ENCODE measurements around the gene FAM124A.
"Not testable (repeated sequence)": the region's sequence is repeated elsewhere in the genome, so short reads cannot be mapped to it uniquely, and the experiment has no call there.

Gene FAM124A

GRCh38 chr13:51283371-51283770 is 61.2 kb downstream of the FAM124A start:
- no peaks in the 10 kb centered on the region for H3K4me1 Mint-ChIP-seq
- H3K27me3 Mint-ChIP-seq (ENCODE audit: low read depth): peaks cover 18% of the 10 kb centered on the region
- no peaks in the 10 kb centered on the region for H3K9me3 Mint-ChIP-seq
- no peak for TF ChIP-seq CTCF (IDR thresholded peaks at IDR 0.05; ENCODE audit: unreplicated experiment in 3 of 3)
- H3K4me3 Mint-ChIP-seq: no peak overlapping the region
- H3K27ac Mint-ChIP-seq: no peak overlapping the region
- no peaks in the 10 kb centered on the region for H3K36me3 Mint-ChIP-seq (ENCODE audit: low read depth)

DNA sequence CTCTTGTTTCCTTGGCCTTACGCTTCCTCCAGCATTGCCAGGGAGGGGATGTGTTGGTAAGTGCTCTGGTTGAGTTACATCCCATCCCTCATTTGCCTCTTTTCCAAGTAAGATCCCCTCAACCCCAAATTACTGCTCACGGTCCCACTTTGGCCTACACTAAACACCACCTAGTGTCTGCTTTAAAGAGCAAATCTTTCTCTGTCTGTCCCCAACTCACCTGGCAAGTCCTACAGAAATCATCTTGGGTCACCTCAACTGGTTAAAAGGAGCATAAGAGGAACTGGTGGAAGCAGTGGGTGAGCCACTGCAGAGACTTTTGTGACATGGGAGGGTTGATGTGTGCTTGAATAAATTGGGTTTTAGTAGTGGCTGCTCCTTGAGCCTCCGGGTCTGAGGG is 62.1 kb downstream of the FAM124A start:
- Mint-ChIP-seq H3K9me3 (no peaks in the 10 kb centered on the region), H3K36me3 (ENCODE audit: low read depth) (no peaks in the 10 kb centered on the region), H3K4me1 (no peaks in the 10 kb centered on the region), H3K27ac (no peak overlapping the region), H3K4me3 (no peak overlapping the region), H3K27me3 (ENCODE audit: low read depth) (peaks cover 18% of the 10 kb centered on the region)
- TF ChIP-seq CTCF (IDR thresholded peaks at IDR 0.05; ENCODE audit: unreplicated experiment in 3 of 3): no peak

DNA sequence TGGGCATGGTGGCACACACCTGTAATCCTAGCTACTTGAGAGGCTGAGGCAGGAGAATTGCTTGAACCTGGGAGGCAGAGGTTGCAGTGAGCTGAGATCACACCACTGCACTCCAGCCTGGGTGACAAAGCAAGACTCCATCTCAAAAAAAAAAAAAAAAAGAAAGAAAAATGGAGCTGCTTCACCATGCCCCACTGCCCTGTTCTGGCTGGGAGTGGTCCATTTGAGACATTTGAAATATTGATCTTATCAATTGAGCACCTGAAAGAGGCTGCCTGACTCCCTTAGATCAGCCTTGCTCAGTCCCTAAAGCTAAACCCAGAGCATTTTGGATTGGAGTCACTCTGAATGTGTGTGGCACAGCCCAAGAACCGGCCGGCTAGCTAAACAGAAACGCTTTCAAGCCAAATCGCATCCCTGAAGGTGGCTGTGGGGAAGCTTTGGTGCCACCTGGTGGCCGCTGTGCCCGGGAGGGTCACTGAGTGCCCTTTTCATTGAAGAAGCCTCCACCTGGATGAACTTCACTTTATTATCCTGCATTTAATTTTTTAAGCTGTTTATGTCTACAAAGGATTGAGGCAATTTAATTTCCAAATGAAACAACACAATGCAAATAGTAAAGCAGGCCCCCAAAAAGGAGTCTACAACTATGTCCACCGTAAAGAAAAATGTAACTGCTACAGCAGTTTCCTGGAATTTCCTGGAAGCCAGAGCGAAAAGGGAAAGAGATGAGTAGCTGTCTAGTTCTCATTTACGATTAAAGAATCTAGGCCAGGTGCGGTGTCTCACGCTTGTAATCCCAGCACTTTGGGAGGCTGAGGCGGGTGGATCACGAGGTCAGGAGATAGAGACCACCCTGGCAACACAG is 64.2 kb downstream of the FAM124A start:
- Mint-ChIP-seq H3K27ac (no peak overlapping the region), H3K27me3 (ENCODE audit: low read depth) (peaks cover 15% of the 10 kb centered on the region), H3K4me3 (no peak overlapping the region), H3K36me3 (ENCODE audit: low read depth) (no peaks in the 10 kb centered on the region), H3K4me1 (no peaks in the 10 kb centered on the region), H3K9me3 (no peaks in the 10 kb centered on the region)
- TF ChIP-seq CTCF (IDR thresholded peaks at IDR 0.05; ENCODE audit: unreplicated experiment in 3 of 3): peak; percentile 86 to 94 (median 91)

- Mint-ChIP-seq H3K4me3 (no peak overlapping the region), H3K4me1 (peaks cover 8% of the 10 kb centered on the region), H3K36me3 (ENCODE audit: low read depth) (no peaks in the 10 kb centered on the region), H3K27me3 (ENCODE audit: low read depth) (peaks cover 10% of the 10 kb centered on the region), H3K27ac (no peak overlapping the region), H3K9me3 (no peaks in the 10 kb centered on the region)
- TF ChIP-seq CTCF (IDR thresholded peaks at IDR 0.05; ENCODE audit: unreplicated experiment in 3 of 3): no peak
Measured at GRCh38 chr13:51287758-51288157, 65.6 kb downstream of the FAM124A start.

DNA sequence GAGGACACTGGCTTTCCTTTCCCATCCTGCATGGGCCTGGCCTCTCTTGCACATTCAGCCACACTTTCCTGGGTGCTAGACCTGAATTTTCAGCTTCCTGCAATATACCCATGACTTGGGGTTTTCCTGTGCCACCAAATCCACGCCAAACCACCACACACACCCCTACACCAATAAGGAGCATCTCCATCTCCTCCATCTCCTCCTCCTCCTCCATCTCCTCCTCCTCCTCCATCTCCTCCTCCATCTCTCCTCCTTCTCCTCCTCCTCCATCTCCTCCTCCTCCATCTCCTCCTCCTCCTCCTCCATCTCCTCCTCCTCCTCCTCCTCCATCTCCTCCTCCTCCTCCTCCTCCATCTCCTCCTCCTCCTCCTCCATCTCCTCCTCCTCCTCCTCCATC is 66.1 kb downstream of the FAM124A start:
- not testable (repeated sequence) for H3K4me1 Mint-ChIP-seq; H3K27me3 Mint-ChIP-seq (ENCODE audit: low read depth); H3K4me3 Mint-ChIP-seq; H3K36me3 Mint-ChIP-seq (ENCODE audit: low read depth); H3K27ac Mint-ChIP-seq; H3K9me3 Mint-ChIP-seq

DNA sequence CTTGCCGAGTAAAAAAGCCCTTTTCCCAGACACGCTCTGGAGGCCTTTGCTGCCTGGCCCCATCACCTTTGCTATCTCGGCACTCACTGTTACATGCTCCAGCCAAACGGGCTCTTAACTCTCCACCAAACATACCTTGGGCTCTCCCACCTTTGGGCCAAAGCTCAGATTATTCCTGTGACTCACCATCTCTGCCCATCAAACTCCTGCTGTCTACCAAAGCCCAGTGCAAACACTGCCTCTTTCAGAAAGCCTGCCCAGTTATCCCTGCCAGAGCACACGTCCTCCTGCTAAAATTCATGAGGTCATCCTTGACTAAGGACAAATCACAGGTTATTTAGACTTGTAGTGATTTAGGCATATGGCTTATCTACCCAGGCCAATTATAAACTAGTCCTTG is 69.1 kb downstream of the FAM124A start:
- Mint-ChIP-seq H3K4me1 (peaks cover 8% of the 10 kb centered on the region), H3K9me3 (no peaks in the 10 kb centered on the region), H3K36me3 (ENCODE audit: low read depth) (no peaks in the 10 kb centered on the region), H3K27ac (no peak overlapping the region), H3K27me3 (ENCODE audit: low read depth) (peaks cover 3% of the 10 kb centered on the region), H3K4me3 (no peak overlapping the region)
- TF ChIP-seq CTCF (IDR thresholded peaks at IDR 0.05; ENCODE audit: unreplicated experiment in 3 of 3): no peak

Data from nephron (organoid).